ENCODE data around the gene SALL3.

GRCh38 chr18:78969574-78970315 is 9.9 kb upstream of the SALL3 start:
- TF ChIP-seq CTCF (IDR thresholded peaks at IDR 0.05): no peak
- TF ChIP-seq POLR2A (IDR thresholded peaks at IDR 0.05): no peak

Measured in ovary (tissue), 3 donors.